Astrocyte (in vitro differentiated cells and primary cell): ENCODE data around the gene MOSMO.

ENCODE experiments used
- EZH2 ChIP-seq: IDR thresholded peaks from 2 replicates; pipeline ENCODE4 v1.6.1; 2012; ENCODE audit warnings: mild to moderate bottlenecking, low read length, inconsistent platforms; ENCODE audit not compliant: insufficient read depth
- TF ChIP-seq, protein P1 (sequence below): IDR thresholded peaks from 2 replicates; pipeline ENCODE4 v1.5.1; 2011; ENCODE audit warnings: low read depth, mild to moderate bottlenecking, inconsistent platforms, low read length, moderate library complexity; ENCODE audit not compliant: insufficient read depth

DNA sequence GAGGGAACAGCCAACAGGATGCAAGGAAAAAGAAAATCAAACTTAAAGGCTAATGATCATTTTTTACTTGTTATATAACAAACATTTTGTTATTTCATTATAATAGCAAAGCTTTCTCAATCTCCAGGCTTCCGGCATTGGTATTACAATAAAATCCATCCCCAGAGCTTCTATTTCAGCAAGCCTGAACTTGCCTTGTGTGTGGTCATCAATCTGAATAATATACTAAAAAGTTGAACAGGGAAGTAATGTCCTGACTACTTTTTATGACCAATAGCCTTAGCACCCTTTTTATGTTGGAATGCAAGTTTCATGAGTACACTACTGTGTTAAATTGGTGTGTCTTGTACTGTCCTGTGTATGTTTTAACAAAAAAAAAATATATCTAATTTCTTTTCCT is 57.3 kb downstream of the MOSMO start:
- TF ChIP-seq, protein P1, sequence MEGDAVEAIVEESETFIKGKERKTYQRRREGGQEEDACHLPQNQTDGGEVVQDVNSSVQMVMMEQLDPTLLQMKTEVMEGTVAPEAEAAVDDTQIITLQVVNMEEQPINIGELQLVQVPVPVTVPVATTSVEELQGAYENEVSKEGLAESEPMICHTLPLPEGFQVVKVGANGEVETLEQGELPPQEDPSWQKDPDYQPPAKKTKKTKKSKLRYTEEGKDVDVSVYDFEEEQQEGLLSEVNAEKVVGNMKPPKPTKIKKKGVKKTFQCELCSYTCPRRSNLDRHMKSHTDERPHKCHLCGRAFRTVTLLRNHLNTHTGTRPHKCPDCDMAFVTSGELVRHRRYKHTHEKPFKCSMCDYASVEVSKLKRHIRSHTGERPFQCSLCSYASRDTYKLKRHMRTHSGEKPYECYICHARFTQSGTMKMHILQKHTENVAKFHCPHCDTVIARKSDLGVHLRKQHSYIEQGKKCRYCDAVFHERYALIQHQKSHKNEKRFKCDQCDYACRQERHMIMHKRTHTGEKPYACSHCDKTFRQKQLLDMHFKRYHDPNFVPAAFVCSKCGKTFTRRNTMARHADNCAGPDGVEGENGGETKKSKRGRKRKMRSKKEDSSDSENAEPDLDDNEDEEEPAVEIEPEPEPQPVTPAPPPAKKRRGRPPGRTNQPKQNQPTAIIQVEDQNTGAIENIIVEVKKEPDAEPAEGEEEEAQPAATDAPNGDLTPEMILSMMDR, result no peak
- TF ChIP-seq EZH2, result no peak
